Tibial artery (tissue), 4 donors: ENCODE data around the gene BEAN1.
"Not testable (repeated sequence)": the region's sequence is repeated elsewhere in the genome, so short reads cannot be mapped to it uniquely, and the experiment has no call there.

Source experiments
- DNase-seq, 2 donors: peaks; one replicate each; pipeline ENCODE4 v3.0.0-alpha.2; 2019
- H3K27ac ChIP-seq, 2 donors: fragments of 200-600 bp; sonication (generic) in 1 of 2; 1 replicate in 1 of 2; 2 replicates in 1 of 2; pipeline ENCODE4 v1.5.1; 2018 to 2019; ENCODE audit warnings: mild to moderate bottlenecking in 1 of 2
- H3K27me3 ChIP-seq, 2 donors: fragments of 200-600 bp; sonication (generic) in 1 of 2; one replicate each; pipeline versions ENCODE4 v1.5.1 to v1.6.0; 2016 to 2019
- H3K36me3 ChIP-seq, 3 donors: fragments of 200-600 bp; sonication (generic) in 2 of 3; one replicate each; pipeline ENCODE4 v1.5.1; 2016 to 2019; ENCODE audit warnings: mild to moderate bottlenecking in 2 of 3
- H3K4me1 ChIP-seq, 4 donors: fragments of 200-600 bp; sonication (generic) in 2 of 4; 1 replicate in 3 of 4; 2 replicates in 1 of 4; pipeline ENCODE4 v1.5.1; 2016 to 2019
- H3K4me3 ChIP-seq, 2 donors: fragments of 200-600 bp; sonication (generic) in 1 of 2; 1 replicate in 1 of 2; 2 replicates in 1 of 2; pipeline ENCODE4 v1.5.1; 2018 to 2019; ENCODE audit warnings: mild to moderate bottlenecking in 2 of 2
- H3K9me3 ChIP-seq, 3 donors: fragments of 200-600 bp; sonication (generic) in 1 of 3; one replicate each; pipeline ENCODE4 v1.5.1; 2016 to 2019
- CTCF ChIP-seq, 2 experiments: fragments of 200-600 bp in 1 of 2; fragments of 450-650 bp in 1 of 2; IDR thresholded peaks; one replicate each; pipeline ENCODE4 v1.5.1; 2017 to 2019; ENCODE audit warnings: antibody characterized with exemption in 2 of 2, mild to moderate bottlenecking in 1 of 2, moderate library complexity in 1 of 2
- intact Hi-C: fragments of 100-400 bp; cut with DNase I; formaldehyde crosslinking; loops from one replicate; pipeline ENCODE4 v1.15.0; 2023; ENCODE audit warnings: low total_unique reads

BEAN1 gene

GRCh38 chr16:66491716-66492064 is 64.6 kb downstream of the BEAN1 start:
- Histone ChIP-seq H3K36me3 (peaks cover 0 to 16% (median 0%) of the 10 kb centered on the region in 3 donors), H3K9me3 (no peaks in the 10 kb centered on the region), H3K4me3 (no peak overlapping the region), H3K27me3 (no peaks in the 10 kb centered on the region), H3K4me1 (peaks cover 0 to 15% (median 13%) of the 10 kb centered on the region in 4 donors), H3K27ac (no peak overlapping the region)
- TF ChIP-seq CTCF (IDR thresholded peaks at IDR 0.05), result no peak
- peak; percentile 7 to 42 for DNase-seq
- intact Hi-C loops, result no loop called here

DNA sequence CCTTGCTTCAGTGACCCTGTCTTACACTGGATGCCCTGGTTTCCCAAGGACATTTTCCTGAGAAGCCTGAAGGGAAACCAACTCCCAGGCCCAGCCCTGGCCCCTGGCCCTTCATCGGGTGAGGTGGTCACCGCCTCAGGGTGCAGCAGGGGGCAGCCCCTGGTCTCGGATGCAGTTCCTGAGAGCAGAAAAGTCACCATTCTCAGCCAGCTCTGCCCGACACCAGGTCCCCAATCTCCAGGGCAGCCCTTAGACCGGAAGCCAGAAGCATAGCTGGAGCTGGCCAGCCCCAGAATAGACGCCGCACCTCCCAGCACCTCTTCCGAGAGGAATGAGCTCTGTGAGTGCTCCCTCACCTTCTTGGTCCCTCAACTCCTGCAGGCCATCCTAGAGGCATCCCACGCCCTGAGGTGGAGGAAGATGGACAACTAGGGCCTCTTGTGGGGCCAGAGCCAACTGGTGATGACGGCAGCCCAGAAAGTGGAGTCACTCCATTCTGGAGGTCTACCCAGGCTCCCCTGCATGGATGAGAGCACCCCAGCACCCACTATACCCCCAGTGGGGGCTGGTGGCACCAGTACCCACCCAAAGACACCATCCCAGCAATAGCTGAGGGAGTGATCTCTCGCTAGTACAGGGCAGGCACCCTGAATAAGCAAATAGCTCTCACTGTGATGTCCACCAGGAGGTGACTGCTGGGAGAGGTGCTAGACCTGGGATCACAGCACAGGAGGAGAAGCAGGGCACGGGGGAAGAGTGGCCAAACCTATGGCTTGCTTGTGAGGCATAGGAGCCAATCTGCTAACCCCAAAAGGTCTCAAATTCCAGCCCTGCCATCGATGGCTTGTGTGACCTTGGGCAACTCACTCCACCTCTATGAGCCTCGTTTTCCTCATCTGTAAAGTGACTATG is 66.7 kb downstream of the BEAN1 start:
- Histone ChIP-seq H3K4me1 (no peaks in the 10 kb centered on the region), H3K27ac (no peak overlapping the region), H3K36me3 (peaks cover 0 to 16% (median 0%) of the 10 kb centered on the region in 3 donors), H3K27me3 (no peaks in the 10 kb centered on the region), H3K9me3 (no peaks in the 10 kb centered on the region), H3K4me3 (no peak overlapping the region)
- DNase-seq, result peak; percentile 10 to 50
- intact Hi-C loops, result no loop called here
- TF ChIP-seq CTCF (IDR thresholded peaks at IDR 0.05), result no peak

- Histone ChIP-seq H3K4me1 (no peaks in the 10 kb centered on the region), H3K9me3 (no peaks in the 10 kb centered on the region), H3K4me3 (no peak overlapping the region), H3K27me3 (no peaks in the 10 kb centered on the region), H3K36me3 (peaks cover 0 to 16% (median 0%) of the 10 kb centered on the region in 3 donors), H3K27ac (no peak overlapping the region)
- no peak for TF ChIP-seq CTCF (IDR thresholded peaks at IDR 0.05)
- DNase-seq, result peak in 1 of 2 donors; percentile 5
- intact Hi-C loops, result no loop called here
Observed at GRCh38 chr16:66494916-66495315, 67.8 kb downstream of the BEAN1 start.

GRCh38 chr16:66495440-66495839 is 68.3 kb downstream of the BEAN1 start:
- intact Hi-C loops, result no loop called here
- H3K9me3 ChIP-seq, result no peaks in the 10 kb centered on the region
- peaks cover 0 to 16% (median 0%) of the 10 kb centered on the region in 3 donors for H3K36me3 ChIP-seq
- no peaks in the 10 kb centered on the region for H3K4me1 ChIP-seq
- peak; percentile 1 to 12 for DNase-seq
- no peak overlapping the region for H3K27ac ChIP-seq
- no peak overlapping the region for H3K4me3 ChIP-seq
- no peak for TF ChIP-seq CTCF (IDR thresholded peaks at IDR 0.05)
- no peaks in the 10 kb centered on the region for H3K27me3 ChIP-seq

- H3K27ac ChIP-seq, H3K4me3 ChIP-seq, intact Hi-C loops, H3K4me1 ChIP-seq, H3K27me3 ChIP-seq, H3K9me3 ChIP-seq: not testable (repeated sequence)
- peak in 1 of 2 donors; percentile 51 for DNase-seq
- peaks cover 0 to 16% (median 0%) of the 10 kb centered on the region in 3 donors for H3K36me3 ChIP-seq
Observed at GRCh38 chr16:66496226-66496625, 69.1 kb downstream of the BEAN1 start.

- H3K9me3 ChIP-seq, H3K4me3 ChIP-seq, H3K36me3 ChIP-seq, H3K27ac ChIP-seq, intact Hi-C loops, H3K27me3 ChIP-seq, DNase-seq: not testable (repeated sequence)
- H3K4me1 ChIP-seq, result peaks cover 0 to 14% (median 10%) of the 10 kb centered on the region in 4 donors
Observed at GRCh38 chr16:66497921-66498320, 70.8 kb downstream of the BEAN1 start.

GRCh38 chr16:66501563-66501962 is 74.5 kb downstream of the BEAN1 start:
- peak overlapping the region; percentile 68 to 75 for H3K27ac ChIP-seq

More at GRCh38 chr16:66501563-66501962, 74.5 kb downstream of the BEAN1 start:
- H3K9me3 ChIP-seq, H3K36me3 ChIP-seq, DNase-seq, H3K27me3 ChIP-seq, H3K4me3 ChIP-seq, intact Hi-C loops: not testable (repeated sequence)
- H3K4me1 ChIP-seq, result peaks cover 0 to 33% (median 22%) of the 10 kb centered on the region in 4 donors
